Measurements from ENCODE around the gene METTL18.
A peak's percentile ranks its signal among the peaks of the same experiment; 100 is the strongest.

The METTL18 gene

GRCh38 chr1:169796274-169796810 lies 1.6 kb upstream of the METTL18 start:
- H3K36me3 ChIP-seq (ENCODE audit: low read length): peaks cover 19% of the 10 kb centered on the region
- no peaks in the 10 kb centered on the region for H3K9me2 ChIP-seq (replicated peaks; ENCODE audit: insufficient read depth, low read length)
- no peaks in the 10 kb centered on the region for H4K20me1 ChIP-seq (ENCODE audit: low read depth, low read length)
- peaks cover 74% of the 10 kb centered on the region for H3K79me2 ChIP-seq (ENCODE audit: insufficient read depth, low read length)
- peak overlapping the region; percentile 99 for H3K9ac ChIP-seq (ENCODE audit: low read length)
- peak overlapping the region; percentile 74 for H3K27ac ChIP-seq (ENCODE audit: low read depth, low read length)
- peak overlapping the region; percentile 91 for H3K4me3 ChIP-seq (ENCODE audit: insufficient read depth, low read length, poor library complexity, severe bottlenecking)
- TF ChIP-seq CTCF (IDR thresholded peaks at IDR 0.05; ENCODE audit: insufficient read depth, low read length, poor library complexity, severe bottlenecking): no peak
- TF ChIP-seq EZH2phosphoT487 (conservative IDR thresholded peaks at IDR 0.05; ENCODE audit: low read length): no peak
- H3K9me3 ChIP-seq (ENCODE audit: insufficient read depth, low read length): no peaks in the 10 kb centered on the region
- peak overlapping the region; percentile 78 for H3K4me2 ChIP-seq (ENCODE audit: low read depth, low read length, poor library complexity, severe bottlenecking)
- no peaks in the 10 kb centered on the region for H3F3A ChIP-seq (ENCODE audit: insufficient read depth)
- no peak overlapping the region for H2AFZ ChIP-seq (ENCODE audit: low read depth, low read length, severe bottlenecking)
- H3K27me3 ChIP-seq (ENCODE audit: low read length): no peaks in the 10 kb centered on the region

GRCh38 chr1:169795687-169796086 lies 980 bp upstream of the METTL18 start:
- Histone ChIP-seq H3K27me3 (ENCODE audit: low read length) (no peaks in the 10 kb centered on the region), H3K9me3 (ENCODE audit: insufficient read depth, low read length) (no peaks in the 10 kb centered on the region), H3K27ac (ENCODE audit: low read depth, low read length) (peak overlapping the region; percentile 74), H2AFZ (ENCODE audit: low read depth, low read length, severe bottlenecking) (peak overlapping the region; percentile 84), H3K4me2 (ENCODE audit: low read depth, low read length, poor library complexity, severe bottlenecking) (peak overlapping the region; percentile 78), H4K20me1 (ENCODE audit: low read depth, low read length) (no peaks in the 10 kb centered on the region), H3K9ac (ENCODE audit: low read length) (peak overlapping the region; percentile 99), H3K9me2 (replicated peaks; ENCODE audit: insufficient read depth, low read length) (no peaks in the 10 kb centered on the region), H3K36me3 (ENCODE audit: low read length) (peaks cover 18% of the 10 kb centered on the region), H3K4me3 (ENCODE audit: insufficient read depth, low read length, poor library complexity, severe bottlenecking) (peak overlapping the region; percentile 91), H3F3A (ENCODE audit: insufficient read depth) (no peaks in the 10 kb centered on the region), H3K79me2 (ENCODE audit: insufficient read depth, low read length) (peaks cover 69% of the 10 kb centered on the region)
- no peak for TF ChIP-seq CTCF (IDR thresholded peaks at IDR 0.05; ENCODE audit: insufficient read depth, low read length, poor library complexity, severe bottlenecking)
- no peak for TF ChIP-seq EZH2phosphoT487 (conservative IDR thresholded peaks at IDR 0.05; ENCODE audit: low read length)

- Histone ChIP-seq H3K79me2 (ENCODE audit: insufficient read depth, low read length) (peaks cover 49% of the 10 kb centered on the region), H3K27ac (ENCODE audit: low read depth, low read length) (no peak overlapping the region), H3K36me3 (ENCODE audit: low read length) (peaks cover 13% of the 10 kb centered on the region), H2AFZ (ENCODE audit: low read depth, low read length, severe bottlenecking) (peak overlapping the region; percentile 84), H3K4me3 (ENCODE audit: insufficient read depth, low read length, poor library complexity, severe bottlenecking) (peak overlapping the region; percentile 91), H3K9me2 (replicated peaks; ENCODE audit: insufficient read depth, low read length) (no peaks in the 10 kb centered on the region), H3K4me2 (ENCODE audit: low read depth, low read length, poor library complexity, severe bottlenecking) (peak overlapping the region; percentile 78), H3K9me3 (ENCODE audit: insufficient read depth, low read length) (no peaks in the 10 kb centered on the region), H4K20me1 (ENCODE audit: low read depth, low read length) (no peaks in the 10 kb centered on the region), H3F3A (ENCODE audit: insufficient read depth) (no peaks in the 10 kb centered on the region), H3K27me3 (ENCODE audit: low read length) (no peaks in the 10 kb centered on the region), H3K9ac (ENCODE audit: low read length) (peak overlapping the region; percentile 99)
- no peak for TF ChIP-seq EZH2phosphoT487 (conservative IDR thresholded peaks at IDR 0.05; ENCODE audit: low read length)
- no peak for TF ChIP-seq CTCF (IDR thresholded peaks at IDR 0.05; ENCODE audit: insufficient read depth, low read length, poor library complexity, severe bottlenecking)
Measured at GRCh38 chr1:169793730-169794129, 977 bp downstream of the METTL18 start.
